HG02840 (cell line): ENCODE data around the gene STAG1.
"Not testable (repeated sequence)": the region's sequence is repeated elsewhere in the genome, so short reads cannot be mapped to it uniquely, and the experiment has no call there.

Source experiments
- ATAC-seq: cut with Tn5 transposase; IDR thresholded peaks from one replicate; pipeline ENCODE4 v1.9.1; 2021; ENCODE audit warnings: mild to moderate bottlenecking, moderate library complexity, moderate number of reproducible peaks; ENCODE audit not compliant: unreplicated experiment, low FRiP score

Gene STAG1

GRCh38 chr3:136752172-136752421 is at the start of gene STAG1:
STAG1 (minus strand) TSS chr3:136752378; CDS start chr3:136630898, 121,480 bp downstream.
- ATAC-seq: no peak

DNA sequence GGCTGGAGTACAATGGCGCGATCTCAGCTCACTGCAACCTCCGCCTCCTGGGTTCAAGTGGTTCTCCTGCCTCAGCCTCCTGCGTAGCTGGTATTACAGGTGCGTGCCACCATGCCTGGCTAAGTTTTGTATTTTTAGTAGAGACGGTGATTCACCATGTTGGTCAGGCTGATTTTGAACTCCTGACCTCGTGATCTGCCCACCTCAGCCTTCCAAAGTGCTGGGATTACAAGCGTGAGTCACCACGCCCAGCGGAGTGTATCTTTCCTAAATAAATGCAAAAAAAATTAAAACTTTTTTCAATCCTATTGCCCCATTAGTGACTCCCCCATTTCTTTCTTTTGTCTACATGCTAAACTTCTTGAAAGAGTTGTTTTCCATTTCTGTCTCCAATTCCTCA is 49.0 kb upstream of the STAG1 start:
- ATAC-seq: not testable (repeated sequence)

GRCh38 chr3:136792556-136793330 is 40.6 kb upstream of the STAG1 start:
- ATAC-seq: no peak

GRCh38 chr3:136790786-136791185 is 38.6 kb upstream of the STAG1 start:
- ATAC-seq: no peak

DNA sequence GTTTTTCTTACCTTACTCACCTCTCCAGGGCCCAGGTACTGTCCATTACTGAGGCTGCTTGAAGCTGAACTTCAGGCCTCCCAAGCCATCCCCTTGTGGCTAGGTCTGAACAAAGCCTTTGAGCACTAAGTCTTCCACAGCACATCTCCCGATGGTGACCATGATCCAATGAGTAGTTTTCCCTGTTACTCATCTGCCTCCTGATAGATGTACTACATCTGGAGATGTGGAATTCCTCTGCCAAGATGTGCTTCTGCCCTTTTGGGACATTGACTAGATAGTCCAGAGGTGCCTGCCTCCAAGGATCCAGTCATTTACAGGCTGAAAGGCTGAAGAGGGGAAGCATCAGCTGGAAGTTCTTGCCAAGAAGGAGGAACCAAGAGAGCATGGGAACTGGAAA is 37.8 kb upstream of the STAG1 start:
- no peak for ATAC-seq

DNA sequence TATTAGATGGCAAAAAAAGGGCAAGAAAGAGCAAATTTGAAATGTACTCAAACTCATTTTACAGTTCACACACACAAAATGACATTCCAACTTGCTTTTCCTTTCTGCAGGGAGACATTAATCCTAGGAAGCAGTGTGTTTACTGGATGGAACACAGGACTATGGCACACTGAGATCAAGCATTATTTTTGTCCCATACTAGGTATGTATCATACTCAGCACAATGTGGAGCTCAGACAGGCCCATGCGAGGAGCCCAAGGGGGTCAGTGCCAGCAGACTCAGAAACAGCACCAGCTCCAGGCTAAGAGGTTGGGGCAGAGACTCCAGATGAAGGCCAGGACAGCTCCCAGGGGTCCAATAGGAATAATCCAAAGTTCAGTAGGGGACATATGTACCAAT is 36.0 kb upstream of the STAG1 start:
- ATAC-seq: no peak

DNA sequence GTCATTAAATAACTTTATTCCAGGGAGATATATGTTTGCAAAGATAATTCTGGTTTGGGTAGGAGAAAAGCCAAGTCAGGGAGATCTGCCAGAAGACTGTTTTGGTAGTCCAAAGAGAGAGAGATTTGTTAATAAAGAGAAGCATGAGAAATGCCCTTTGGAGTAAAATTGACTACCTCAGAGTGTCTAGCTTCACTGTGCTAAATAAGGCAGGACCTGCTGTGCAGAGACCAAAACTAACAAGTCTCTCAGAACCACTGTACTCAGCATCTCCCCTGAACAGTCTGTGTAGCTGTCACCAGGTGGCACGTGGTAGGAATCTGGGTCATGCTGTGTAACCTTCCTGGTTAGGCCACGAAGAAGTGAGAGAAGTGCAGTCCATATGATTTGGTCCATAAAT is 35.2 kb upstream of the STAG1 start:
- no peak for ATAC-seq

DNA sequence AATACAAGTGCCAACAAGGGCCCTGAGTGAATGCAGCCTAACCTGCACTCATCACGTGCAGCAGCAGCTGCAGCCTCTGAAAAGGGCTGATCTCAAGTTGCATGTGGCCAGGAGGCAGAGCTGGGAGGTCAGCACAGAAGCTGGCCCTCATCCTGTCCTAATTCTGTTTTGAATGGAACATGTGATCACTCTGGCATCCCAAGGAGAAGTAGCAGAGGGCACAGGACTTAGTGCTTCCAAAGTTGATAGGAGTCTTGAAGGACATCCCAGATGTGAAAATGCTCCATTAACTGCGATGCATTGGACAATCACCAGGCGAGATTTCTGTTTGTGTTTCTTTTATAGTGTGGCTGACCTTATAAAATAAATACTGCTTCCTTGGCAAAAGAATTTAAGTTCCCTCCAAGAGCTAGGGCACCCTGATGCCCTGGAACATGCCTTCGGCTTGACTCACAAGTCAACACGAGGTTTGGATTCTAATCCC is 31.6 kb upstream of the STAG1 start:
- no peak for ATAC-seq

DNA sequence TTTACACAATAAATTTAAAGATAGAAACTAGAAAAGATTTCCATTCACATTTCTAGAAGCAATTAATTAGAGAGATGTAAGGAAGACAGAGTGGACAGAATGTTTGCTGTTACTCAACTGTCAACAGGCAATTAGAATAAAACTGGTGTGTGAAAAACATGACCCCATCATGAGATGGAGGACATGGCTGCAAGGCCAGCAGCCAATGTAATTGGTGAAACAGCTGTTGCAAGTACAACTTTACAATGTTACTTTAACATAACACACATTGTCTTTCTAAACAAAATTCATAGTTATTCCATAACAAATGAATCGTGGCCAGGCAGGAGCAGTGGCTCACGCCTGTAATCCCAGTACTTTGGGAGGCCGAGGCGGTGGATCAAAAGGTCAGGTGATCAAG is 28.6 kb upstream of the STAG1 start:
- ATAC-seq: no peak

- no peak for ATAC-seq
Measured at GRCh38 chr3:136778865-136779264, 26.7 kb upstream of the STAG1 start.

GRCh38 chr3:136772709-136773108 is 20.5 kb upstream of the STAG1 start:
- ATAC-seq: no peak

- not testable (repeated sequence) for ATAC-seq
Measured at GRCh38 chr3:136758160-136759102, 6.3 kb upstream of the STAG1 start.

DNA sequence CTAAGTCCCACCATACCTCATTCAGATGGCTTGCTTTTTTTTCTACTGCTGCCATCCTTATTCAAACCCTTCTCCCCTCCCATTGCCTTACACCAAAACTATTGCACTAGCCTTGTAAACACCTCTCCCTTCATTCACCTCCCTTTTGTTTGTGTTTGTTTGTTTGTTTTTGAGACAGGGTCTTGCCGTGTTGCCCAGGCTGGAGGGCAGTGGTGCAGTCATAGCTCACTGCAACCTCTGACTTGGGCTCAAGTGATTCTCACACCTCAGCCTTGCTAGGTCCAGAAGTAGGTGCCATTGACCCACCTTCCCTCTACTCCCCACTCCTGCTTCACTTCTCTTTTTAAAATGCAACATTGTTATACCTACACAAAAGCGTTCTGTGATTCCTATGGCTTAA is 3.0 kb upstream of the STAG1 start:
- ATAC-seq: no peak

DNA sequence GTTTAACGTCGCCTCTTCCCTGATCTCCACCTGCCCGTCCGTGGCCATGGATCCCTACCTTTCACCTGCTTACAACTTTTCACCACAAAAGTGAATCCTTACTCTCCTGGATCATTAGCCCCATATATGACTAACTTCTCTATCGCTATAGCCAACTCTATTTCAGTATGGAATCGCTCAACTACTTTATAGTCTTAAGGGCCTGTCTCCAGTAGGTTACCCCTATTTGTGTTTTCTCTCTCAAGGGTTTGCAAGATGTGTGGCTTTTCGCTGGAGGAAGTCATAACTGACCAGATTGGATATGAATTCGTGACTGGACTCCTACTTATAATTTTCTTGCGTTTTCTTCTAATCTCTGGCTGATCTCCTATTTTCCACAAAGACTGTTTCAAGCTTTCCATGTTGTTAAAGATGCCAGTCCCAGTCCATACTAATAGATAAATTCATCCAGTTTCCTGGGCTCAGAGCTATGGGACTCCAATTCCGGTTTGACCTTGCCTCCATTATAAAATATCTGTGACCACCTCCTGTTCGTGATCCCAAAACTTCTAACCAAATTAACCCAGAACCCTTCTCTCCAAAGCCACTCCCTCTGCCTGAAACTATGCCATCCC is 1.3 kb upstream of the STAG1 start:
- no peak for ATAC-seq

DNA sequence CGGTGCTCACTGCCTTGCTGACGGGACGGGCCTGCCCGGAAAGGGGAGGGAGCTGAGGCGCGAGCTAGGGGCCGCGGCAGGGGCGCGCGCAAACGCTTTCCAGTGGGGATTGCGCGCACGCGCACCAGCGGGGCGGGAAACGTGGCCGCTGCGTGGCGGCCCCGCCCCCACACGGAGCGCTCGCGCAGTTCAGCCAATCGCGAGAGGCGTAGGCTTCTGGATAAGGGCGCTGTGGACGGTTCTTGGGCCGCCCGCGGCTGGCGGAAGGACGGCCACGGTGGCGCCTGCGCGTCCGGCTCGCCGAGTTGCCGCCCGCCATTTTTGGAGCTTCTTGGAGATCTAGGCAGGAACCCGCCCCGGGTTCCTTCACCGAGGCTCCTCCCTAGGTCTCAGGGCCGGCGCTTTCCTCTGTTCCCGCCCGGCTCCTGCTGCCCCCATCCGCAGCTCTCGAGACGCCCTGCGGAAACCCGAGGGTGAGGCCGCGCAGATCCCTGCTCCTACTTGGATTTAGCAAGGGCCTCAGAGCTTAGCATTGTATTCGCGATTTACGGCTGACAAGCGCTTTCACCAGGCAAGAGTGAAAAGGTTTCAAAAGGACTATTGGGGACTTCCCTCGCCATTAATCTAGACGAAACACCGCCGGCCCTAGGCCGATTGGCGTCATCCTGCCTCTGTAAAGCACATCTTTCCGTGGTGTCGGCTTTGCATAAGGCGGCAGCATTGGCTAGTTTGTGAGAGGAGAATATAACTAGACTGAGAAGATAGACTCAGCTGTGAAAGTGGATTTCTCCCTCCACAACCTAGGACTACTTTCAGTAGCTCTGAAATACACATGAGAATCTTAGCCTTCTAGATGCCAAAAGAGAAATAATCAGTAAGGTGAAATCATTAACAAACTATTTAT is 496 bp upstream of the STAG1 start:
- ATAC-seq: peak; percentile 86

DNA sequence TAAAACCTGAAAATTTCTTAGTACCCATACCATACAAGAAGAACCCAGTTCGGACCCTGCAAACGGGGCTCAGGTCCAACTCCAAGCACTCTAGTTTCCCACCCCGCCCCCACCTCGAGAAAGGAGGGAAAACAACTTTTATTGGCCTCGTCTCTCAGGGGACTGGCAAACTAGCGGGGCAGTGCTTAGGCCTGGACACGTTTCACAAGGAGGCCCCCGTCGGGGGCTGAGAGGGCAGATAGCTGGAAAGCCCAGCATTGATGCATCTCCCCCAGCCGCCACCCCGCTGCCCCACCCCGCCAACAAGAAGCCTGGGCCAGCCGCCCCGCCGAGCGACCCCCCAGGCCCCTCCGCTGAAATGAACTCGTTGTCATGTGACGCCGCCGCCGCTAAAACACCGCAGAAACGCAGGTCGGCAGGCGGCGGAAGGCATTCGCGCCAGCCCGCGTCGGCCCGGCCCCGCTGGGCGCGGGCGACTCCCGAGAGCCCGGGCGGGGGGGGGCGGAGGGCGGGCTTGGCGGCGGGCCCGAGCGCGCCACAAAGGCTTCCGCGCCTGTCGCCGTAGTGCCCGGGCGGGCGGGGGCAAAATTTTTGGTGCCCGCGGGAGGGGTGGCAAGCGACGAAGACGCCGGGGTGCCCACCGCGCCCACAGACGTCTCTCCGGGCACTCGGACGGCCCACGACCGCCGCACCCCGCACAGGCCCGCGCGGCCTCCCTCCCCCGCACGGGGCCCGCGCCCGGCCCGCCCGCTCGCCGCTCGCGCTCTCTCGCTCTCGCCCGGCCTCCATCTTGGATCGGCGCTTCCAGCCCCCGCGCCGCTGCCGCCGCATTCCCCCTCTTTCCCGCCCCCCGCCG is 634 bp downstream of the STAG1 start:
- ATAC-seq: peak; percentile 21

DNA sequence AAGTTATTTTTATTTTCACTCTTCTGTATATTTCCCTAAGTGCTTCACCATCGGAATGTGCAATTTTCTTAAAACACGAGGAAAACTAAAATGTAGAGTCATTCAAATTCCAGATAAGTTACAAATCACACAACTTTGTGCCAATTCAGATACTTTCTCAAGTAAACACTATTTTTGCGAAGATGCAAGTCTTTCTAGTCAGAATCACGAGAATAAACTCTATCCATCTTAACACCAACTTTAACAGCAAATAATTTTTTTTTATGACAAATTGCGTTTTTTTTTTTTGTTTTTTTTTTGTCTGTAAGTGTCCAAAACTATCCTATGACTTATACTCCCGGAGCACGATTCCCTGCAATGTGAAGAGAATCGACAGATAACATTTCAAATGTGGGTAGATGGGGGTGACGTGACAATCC is 1.3 kb downstream of the STAG1 start:
- no peak for ATAC-seq

DNA sequence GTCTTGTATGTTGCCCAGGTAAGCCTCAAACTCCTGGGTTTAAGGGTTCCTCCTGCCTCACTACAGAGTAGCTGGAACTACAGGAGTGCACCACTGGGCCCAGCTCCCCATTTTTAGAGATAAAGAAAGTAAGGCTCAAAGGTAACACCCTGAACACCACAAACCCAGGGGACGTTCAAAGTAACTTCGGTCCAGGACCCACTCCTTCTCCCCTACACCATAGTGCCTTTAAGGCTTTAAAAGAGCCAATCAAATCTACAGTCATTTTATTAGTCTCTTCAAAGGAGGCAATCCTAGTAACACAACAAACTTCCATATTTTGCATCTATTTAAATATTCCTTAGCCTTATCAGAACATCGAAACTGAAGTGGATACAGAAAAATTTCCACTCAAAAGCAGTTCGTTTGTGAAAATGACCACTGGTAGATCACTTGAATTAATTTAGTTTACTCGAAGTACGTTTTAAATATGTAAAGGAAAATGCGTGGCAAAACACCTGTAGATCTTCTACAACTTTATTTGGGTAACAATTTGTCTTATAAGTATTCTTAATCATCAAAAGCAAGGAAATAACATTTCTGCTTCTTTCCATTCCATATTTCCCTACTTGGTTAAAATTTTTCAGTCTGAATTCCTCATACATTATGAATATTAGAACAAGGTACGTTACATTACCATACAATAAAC is 1.8 kb downstream of the STAG1 start:
- no peak for ATAC-seq

GRCh38 chr3:136749602-136750001 is 2.6 kb downstream of the STAG1 start:
- ATAC-seq: not testable (repeated sequence)
